Smooth muscle cell (in vitro differentiated cells): ENCODE results near the gene PDCL2. TPM values are rescaled to one million over a fixed set of nuclear protein-coding genes. Genes with fewer than 3 reads are reported as not detected.

Experiments used
- DNase-seq: peaks from one replicate; lab custom pipeline; 2025; ENCODE audit not compliant: unreplicated experiment; lab: John Stamatoyannopoulos, UW
- H2AFZ ChIP-seq: fragments of 200-600 bp; sonication (generic); 2 replicates; pipeline ENCODE4 v1.6.0; 2016; ENCODE audit warnings: antibody characterized with exemption, low read depth, mild to moderate bottlenecking
- H3F3A ChIP-seq: fragments of 200-600 bp; sonication (generic); 2 replicates; pipeline ENCODE4 v1.6.0; 2017; ENCODE audit warnings: antibody characterized with exemption, low read depth
- H3K27ac ChIP-seq: fragments of 200-600 bp; sonication (generic); 2 replicates; pipeline ENCODE4 v1.5.1; 2016; ENCODE audit warnings: low read depth, mild to moderate bottlenecking
- H3K27me3 ChIP-seq: fragments of 200-600 bp; sonication (generic); 2 replicates; pipeline ENCODE4 v1.6.1; 2016; ENCODE audit warnings: low read depth, mild to moderate bottlenecking
- H3K36me3 ChIP-seq: fragments of 200-600 bp; sonication (generic); 2 replicates; pipeline ENCODE4 v1.5.1; 2016; ENCODE audit warnings: low read depth
- H3K4me1 ChIP-seq: fragments of 200-600 bp; sonication (generic); 2 replicates; pipeline ENCODE4 v1.5.1; 2016; ENCODE audit warnings: low read depth
- H3K4me2 ChIP-seq: fragments of 200-600 bp; sonication (generic); 2 replicates; pipeline ENCODE4 v1.6.0; 2016; ENCODE audit warnings: mild to moderate bottlenecking
- H3K4me3 ChIP-seq: fragments of 200-600 bp; sonication (generic); 2 replicates; pipeline ENCODE4 v1.5.1; 2016; ENCODE audit warnings: mild to moderate bottlenecking
- H3K79me2 ChIP-seq: fragments of 200-600 bp; sonication (generic); 2 replicates; pipeline ENCODE4 v1.6.0; 2016; ENCODE audit warnings: low read depth, mild to moderate bottlenecking
- H3K9ac ChIP-seq: fragments of 200-600 bp; sonication (generic); 2 replicates; pipeline ENCODE4 v1.6.0; 2016; ENCODE audit warnings: low read depth
- H3K9me3 ChIP-seq: fragments of 200-600 bp; sonication (generic); replicated peaks from 2 replicates; pipeline ENCODE4 v1.5.1; 2016; ENCODE audit warnings: low read depth
- H4K20me1 ChIP-seq: fragments of 200-600 bp; sonication (generic); 2 replicates; pipeline ENCODE4 v1.6.0; 2016; ENCODE audit warnings: low read depth
- CTCF ChIP-seq: fragments of 200-600 bp; sonication (generic); IDR thresholded peaks from 2 replicates; pipeline ENCODE4 v1.5.1; 2017; ENCODE audit warnings: borderline replicate concordance, mild to moderate bottlenecking, antibody characterized with exemption; ENCODE audit not compliant: insufficient read depth, poor library complexity, severe bottlenecking
- WGBS: methylation state at CpG from one replicate; pipeline ENCODE4 v1.1.7; 2016; ENCODE audit warnings: low lambda C conversion rate; 5-methylcytosine and 5-hydroxymethylcytosine counted together
- polyA plus RNA-seq: library from polyadenylated mRNA; unstranded; fragments of >200 nt; fragmentation: Nextera tagmentation; extraction: Ambion mirVana; gene quantifications from 2 replicates; pipeline ENCODE4 v1.2.1, GENCODE V29; 2016
- total RNA-seq: library from RNA; depleted of rRNA; stranded (reverse); fragments of >200 nt; gene quantifications from 2 replicates; pipeline ENCODE4 v1.2.3, GENCODE V29; 2014

Gene PDCL2
- total and polyA plus RNA-seq, 2 experiments from 2014 or later, result not detected

GRCh38 chr4:55547466-55547770 is 44.6 kb downstream of the PDCL2 start:
- no peak for DNase-seq
- no peaks in the 10 kb centered on the region for H3K9me3 ChIP-seq
- H4K20me1 ChIP-seq, result peaks cover 26% of the 10 kb centered on the region
- peaks cover 19% of the 10 kb centered on the region for H3K4me1 ChIP-seq
- peak overlapping the region; percentile 88 for H3K4me2 ChIP-seq
- peaks cover 23% of the 10 kb centered on the region for H3F3A ChIP-seq
- H3K4me3 ChIP-seq, result peak overlapping the region; percentile 82
- no peaks in the 10 kb centered on the region for H3K36me3 ChIP-seq
- peak overlapping the region; percentile 98 for H2AFZ ChIP-seq
- H3K27ac ChIP-seq, result peak overlapping the region; percentile 97
- no peaks in the 10 kb centered on the region for H3K27me3 ChIP-seq
- 2% methylated on average over 10 of the region's 10 CpGs for WGBS
- peaks cover 31% of the 10 kb centered on the region for H3K79me2 ChIP-seq
- H3K9ac ChIP-seq, result peak overlapping the region; percentile 93
- TF ChIP-seq CTCF, result no peak

GRCh38 chr4:55546756-55547465 is 45.1 kb downstream of the PDCL2 start, which contains the start of gene CLOCK:
Gene CLOCK (minus strand): TSS chr4:55546909. CDS start chr4:55482785, 64,124 bp downstream.
- peak within 1 kb of the TSS; percentile 98 for H2AFZ ChIP-seq
- peak within 1 kb of the TSS; percentile 82 for H3K4me3 ChIP-seq
- peak; percentile 80 for DNase-seq
- peak within 1 kb of the TSS; percentile 88 for H3K4me2 ChIP-seq
- under 1% methylated on average over 71 of the region's 71 CpGs for WGBS
- H4K20me1 ChIP-seq, result peaks cover 28% of the 10 kb centered on the region
- H3K4me1 ChIP-seq, result peaks cover 19% of the 10 kb centered on the region
- TF ChIP-seq CTCF, result peak; percentile 46
- peak within 1 kb of the TSS; percentile 93 for H3K9ac ChIP-seq
- peaks cover 35% of the 10 kb centered on the region for H3K79me2 ChIP-seq
- peak within 1 kb of the TSS; percentile 97 for H3K27ac ChIP-seq
- H3K27me3 ChIP-seq, result no peaks in the 10 kb centered on the region
- H3F3A ChIP-seq, result peaks cover 23% of the 10 kb centered on the region
- H3K36me3 ChIP-seq, result no peaks in the 10 kb centered on the region
- H3K9me3 ChIP-seq, result no peaks in the 10 kb centered on the region

- H3K4me1 ChIP-seq, result peaks cover 19% of the 10 kb centered on the region
- H3K9ac ChIP-seq, result peak overlapping the region; percentile 93
- DNase-seq, result peak; percentile 80
- H3F3A ChIP-seq, result peaks cover 23% of the 10 kb centered on the region
- H3K79me2 ChIP-seq, result peaks cover 40% of the 10 kb centered on the region
- no peak for TF ChIP-seq CTCF
- H3K4me2 ChIP-seq, result peak overlapping the region; percentile 88
- no peaks in the 10 kb centered on the region for H3K9me3 ChIP-seq
- H4K20me1 ChIP-seq, result peaks cover 33% of the 10 kb centered on the region
- H3K36me3 ChIP-seq, result no peaks in the 10 kb centered on the region
- peak overlapping the region; percentile 97 for H3K27ac ChIP-seq
- no peaks in the 10 kb centered on the region for H3K27me3 ChIP-seq
- H2AFZ ChIP-seq, result peak overlapping the region; percentile 98
- H3K4me3 ChIP-seq, result peak overlapping the region; percentile 82
- WGBS, result no CpG with 5 or more reads among the region's 16 CpGs
Observed at GRCh38 chr4:55546506-55546755, 45.6 kb downstream of the PDCL2 start.
